GM23338 (cell line): Measurements from ENCODE around the gene SNX4. TPM values are rescaled to one million over a fixed set of nuclear protein-coding genes. Genes with fewer than 3 reads are reported as not detected.

ENCODE experiments used
- ATAC-seq: fragments of 200-7000 bp; cut with Tn5 transposase; 3 replicates; pipeline ENCODE4 v1.9.1; 2020
- DNase-seq: peaks from one replicate; pipeline ENCODE4 v3.0.0-alpha.2; 2015; ENCODE audit warnings: low spot score
- H2AFZ ChIP-seq: fragments of 200-600 bp; sonication (generic); 2 replicates; pipeline ENCODE4 v1.8.0; 2016; ENCODE audit warnings: antibody characterized with exemption, mild to moderate bottlenecking, moderate library complexity
- H3F3A ChIP-seq: fragments of 200-600 bp; sonication (generic); replicated peaks from 2 replicates; pipeline ENCODE4 v1.8.0; 2017; ENCODE audit warnings: antibody characterized with exemption, mixed run types, low read depth
- H3K27ac ChIP-seq: fragments of 200-600 bp; sonication (generic); 2 replicates; pipeline ENCODE4 v1.6.1; 2016; ENCODE audit warnings: low read depth
- H3K27me3 ChIP-seq: fragments of 200-600 bp; sonication (generic); 2 replicates; pipeline ENCODE4 v1.8.0; 2016; ENCODE audit warnings: mild to moderate bottlenecking, mixed run types, moderate library complexity; ENCODE audit not compliant: insufficient read depth
- H3K36me3 ChIP-seq: fragments of 200-600 bp; sonication (generic); 2 replicates; pipeline ENCODE4 v1.8.0; 2016; ENCODE audit warnings: mild to moderate bottlenecking; ENCODE audit not compliant: insufficient read depth
- H3K4me1 ChIP-seq: fragments of 200-600 bp; sonication (generic); 2 replicates; pipeline ENCODE4 v1.8.0; 2016; ENCODE audit warnings: mild to moderate bottlenecking, moderate library complexity; ENCODE audit not compliant: insufficient read depth
- H3K4me2 ChIP-seq: fragments of 200-600 bp; sonication (generic); 2 replicates; pipeline ENCODE4 v1.7.1; 2017; ENCODE audit warnings: mixed run types
- H3K4me3 ChIP-seq: fragments of 200-600 bp; sonication (generic); 2 replicates; pipeline ENCODE4 v1.6.1; 2016; ENCODE audit warnings: mixed run types
- H3K79me2 ChIP-seq: fragments of 200-600 bp; sonication (generic); replicated peaks from 2 replicates; pipeline ENCODE4 v1.8.0; 2017; ENCODE audit warnings: mild to moderate bottlenecking; ENCODE audit not compliant: insufficient read depth
- H3K9me2 ChIP-seq: fragments of 200-600 bp; sonication (generic); 2 replicates; pipeline ENCODE4 v1.8.0; 2017; ENCODE audit not compliant: insufficient read depth
- H4K20me1 ChIP-seq: fragments of 200-600 bp; sonication (generic); replicated peaks from 2 replicates; pipeline ENCODE4 v1.8.0; 2017; ENCODE audit warnings: mild to moderate bottlenecking; ENCODE audit not compliant: insufficient read depth
- H3K27ac Mint-ChIP-seq: 2 replicates; pipeline ENCODE4 v1.8.0; 2020; ENCODE audit warnings: inconsistent platforms, mild to moderate bottlenecking, moderate library complexity, mixed read lengths
- H3K27me3 Mint-ChIP-seq: 3 replicates; pipeline ENCODE4 v1.8.0; 2022; ENCODE audit warnings: low read depth, mild to moderate bottlenecking, moderate library complexity, mixed read lengths, inconsistent platforms; ENCODE audit not compliant: insufficient read depth, poor library complexity
- H3K36me3 Mint-ChIP-seq: 3 replicates; pipeline ENCODE4 v1.8.0; 2021; ENCODE audit warnings: low read depth, mild to moderate bottlenecking, inconsistent platforms, moderate library complexity, mixed read lengths
- H3K4me1 Mint-ChIP-seq: 3 replicates; pipeline ENCODE4 v1.8.0; 2020; ENCODE audit warnings: mild to moderate bottlenecking, inconsistent platforms, mixed read lengths
- H3K4me3 Mint-ChIP-seq: 3 replicates; pipeline ENCODE4 v1.8.0; 2021; ENCODE audit warnings: moderate library complexity, mild to moderate bottlenecking, inconsistent platforms, mixed read lengths
- H3K9me3 Mint-ChIP-seq: 3 replicates; pipeline ENCODE4 v1.8.0; 2020; ENCODE audit warnings: moderate library complexity, mild to moderate bottlenecking, inconsistent platforms, mixed read lengths
- EZH2 ChIP-seq: fragments of 200-600 bp; sonication (generic); IDR thresholded peaks from one replicate; pipeline ENCODE4 v1.8.0; 2017; ENCODE audit warnings: antibody characterized with exemption, mild to moderate bottlenecking, low read depth; ENCODE audit not compliant: unreplicated experiment
- EZH2phosphoT487 ChIP-seq: fragments of 200-600 bp; sonication (generic); IDR thresholded peaks from one replicate; pipeline ENCODE4 v1.8.1; 2018; ENCODE audit warnings: antibody characterized with exemption; ENCODE audit not compliant: unreplicated experiment
- JUNB ChIP-seq: IDR thresholded peaks from one replicate; pipeline ENCODE4 v1.6.1; 2016; ENCODE audit warnings: antibody characterized with exemption; ENCODE audit not compliant: unreplicated experiment
- NANOG ChIP-seq: IDR thresholded peaks from 2 replicates; pipeline ENCODE4 v1.6.1; 2016; ENCODE audit warnings: antibody characterized with exemption, borderline replicate concordance
- POLR2AphosphoS5 ChIP-seq: IDR thresholded peaks from 2 replicates; pipeline ENCODE4 v1.6.1; 2016; ENCODE audit warnings: antibody characterized with exemption, low read depth
- ZNF114 ChIP-seq: fragments of 250-450 bp; sonication (Bioruptor Pico); IDR thresholded peaks from 2 replicates; pipeline ENCODE4 v1.5.0; 2020; ENCODE audit warnings: mild to moderate bottlenecking, moderate library complexity
- ZNF462 ChIP-seq: fragments of 250-450 bp; sonication (Bioruptor Pico); IDR thresholded peaks from 2 replicates; pipeline ENCODE4 v1.5.0; 2020; ENCODE audit warnings: mild to moderate bottlenecking, moderate library complexity
- polyA plus RNA-seq: library from polyadenylated mRNA; unstranded; fragments of >200 nt; fragmentation: Nextera tagmentation; extraction: Ambion mirVana; gene quantifications from 2 replicates; pipeline ENCODE4 v1.2.1, GENCODE V29; 2016
- total RNA-seq: library from RNA; depleted of rRNA; stranded (reverse); fragments of >200 nt; shearing (Covaris generic); gene quantifications from 2 replicates; pipeline ENCODE4 v1.2.3, GENCODE V29; 2014
- TF ChIP-seq, protein P1 (sequence below): IDR thresholded peaks from 2 replicates; pipeline ENCODE4 v1.6.1; 2016; ENCODE audit warnings: antibody characterized with exemption

SNX4 gene
- total and polyA plus RNA-seq, 2 experiments from 2014 or later = 13.0 to 27.8 TPM

DNA sequence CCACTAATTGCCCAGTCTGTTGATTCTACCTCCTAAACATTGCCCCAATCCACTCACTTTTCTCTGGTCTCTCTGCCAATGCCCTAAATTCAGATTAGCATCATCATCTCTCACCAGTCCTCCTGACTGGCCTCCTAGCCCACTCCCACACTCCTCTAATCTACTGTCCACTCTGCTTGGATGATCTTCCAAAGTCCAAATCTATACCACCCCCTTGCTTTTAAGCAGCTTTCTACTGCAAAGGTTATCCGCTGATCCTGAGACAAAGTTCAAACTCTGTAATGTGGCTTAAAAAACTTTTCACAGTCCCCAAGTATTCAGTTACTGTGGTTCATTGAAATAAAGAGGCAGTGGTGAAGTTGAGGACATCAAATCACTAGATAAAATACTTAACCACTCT, 37.6 kb downstream of the SNX4 start:
- Histone ChIP-seq H3K4me1 (0 out of 2 replicates have a peak, but pooled peaks cover 4% of the 10 kb centered on the region), H3K4me3 (no peak overlapping the region), H3F3A (no peaks in the 10 kb centered on the region), H3K36me3 (no peaks in the 10 kb centered on the region), H4K20me1 (peaks cover 10% of the 10 kb centered on the region), H3K79me2 (no peaks in the 10 kb centered on the region), H2AFZ (no peak overlapping the region), H3K27me3 (no peaks in the 10 kb centered on the region), H3K4me2 (no peak overlapping the region), H3K9me2 (no peaks in the 10 kb centered on the region), H3K27ac (no peak overlapping the region)
- Mint-ChIP-seq H3K4me3 (no peak overlapping the region), H3K4me1 (peaks cover 5% of the 10 kb centered on the region; the same call in 2 of the 3 replicates), H3K9me3 (no peaks in the 10 kb centered on the region), H3K36me3 (peaks cover 13% of the 10 kb centered on the region), H3K27ac (no peak overlapping the region), H3K27me3 (peaks cover 3% of the 10 kb centered on the region)
- ATAC-seq (no peak), DNase-seq (no peak)
- TF ChIP-seq ZNF462 (CRISPR knock-in tag) (no peak), ZNF114 (no peak), NANOG (no peak), EZH2 (no peak), POLR2AphosphoS5 (no peak), EZH2phosphoT487 (no peak), JUNB (no peak)
- TF ChIP-seq, protein P1, sequence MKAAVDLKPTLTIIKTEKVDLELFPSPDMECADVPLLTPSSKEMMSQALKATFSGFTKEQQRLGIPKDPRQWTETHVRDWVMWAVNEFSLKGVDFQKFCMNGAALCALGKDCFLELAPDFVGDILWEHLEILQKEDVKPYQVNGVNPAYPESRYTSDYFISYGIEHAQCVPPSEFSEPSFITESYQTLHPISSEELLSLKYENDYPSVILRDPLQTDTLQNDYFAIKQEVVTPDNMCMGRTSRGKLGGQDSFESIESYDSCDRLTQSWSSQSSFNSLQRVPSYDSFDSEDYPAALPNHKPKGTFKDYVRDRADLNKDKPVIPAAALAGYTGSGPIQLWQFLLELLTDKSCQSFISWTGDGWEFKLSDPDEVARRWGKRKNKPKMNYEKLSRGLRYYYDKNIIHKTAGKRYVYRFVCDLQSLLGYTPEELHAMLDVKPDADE = no peak
